GM23248 (cell line): ENCODE results near the gene PARD3B. TPM values are rescaled to one million over a fixed set of nuclear protein-coding genes. Genes with fewer than 3 reads are reported as not detected.

Source experiments
- DNase-seq: peaks from one replicate; pipeline ENCODE4 v3.0.0-alpha.2; 2015
- H2AFZ ChIP-seq: fragments of 200-600 bp; sonication (generic); 2 replicates; pipeline ENCODE4 v1.6.1; 2016; ENCODE audit warnings: antibody characterized with exemption
- H3F3A ChIP-seq: fragments of 200-600 bp; sonication (generic); 2 replicates; pipeline ENCODE4 v1.6.1; 2016; ENCODE audit warnings: mild to moderate bottlenecking, antibody characterized with exemption, mixed run types; ENCODE audit not compliant: insufficient read depth
- H3K27ac ChIP-seq: fragments of 200-600 bp; sonication (generic); 2 replicates; pipeline ENCODE4 v1.5.1; 2016; ENCODE audit warnings: mild to moderate bottlenecking
- H3K27me3 ChIP-seq: fragments of 200-600 bp; sonication (generic); replicated peaks from 2 replicates; pipeline ENCODE4 v1.6.1; 2016; ENCODE audit warnings: mild to moderate bottlenecking; ENCODE audit not compliant: insufficient read depth
- H3K36me3 ChIP-seq: fragments of 200-600 bp; sonication (generic); 2 replicates; pipeline ENCODE4 v1.6.1; 2016; ENCODE audit warnings: low read depth, mild to moderate bottlenecking
- H3K4me1 ChIP-seq: fragments of 200-600 bp; sonication (generic); 2 replicates; pipeline ENCODE4 v1.6.1; 2016; ENCODE audit warnings: mild to moderate bottlenecking; ENCODE audit not compliant: insufficient read depth
- H3K4me2 ChIP-seq: fragments of 200-600 bp; sonication (generic); one replicate; pipeline ENCODE4 v1.6.1; 2016; ENCODE audit warnings: mild to moderate bottlenecking; ENCODE audit not compliant: unreplicated experiment
- H3K4me3 ChIP-seq: fragments of 200-600 bp; sonication (generic); 2 replicates; pipeline ENCODE4 v1.5.1; 2016; ENCODE audit warnings: mild to moderate bottlenecking
- H3K79me2 ChIP-seq: fragments of 200-600 bp; sonication (generic); 2 replicates; pipeline ENCODE4 v1.6.1; 2016; ENCODE audit warnings: mild to moderate bottlenecking; ENCODE audit not compliant: insufficient read depth
- H3K9ac ChIP-seq: fragments of 200-600 bp; sonication (generic); 2 replicates; pipeline ENCODE4 v1.6.1; 2016; ENCODE audit warnings: mild to moderate bottlenecking
- H3K9me2 ChIP-seq: fragments of 200-600 bp; sonication (generic); 2 replicates; pipeline ENCODE4 v1.6.1; 2016; ENCODE audit warnings: mixed run types, mild to moderate bottlenecking, moderate library complexity; ENCODE audit not compliant: insufficient read depth
- H3K9me3 ChIP-seq: fragments of 200-600 bp; sonication (generic); one replicate; pipeline ENCODE4 v1.6.1; 2017; ENCODE audit warnings: low read depth
- H4K20me1 ChIP-seq: fragments of 200-600 bp; sonication (generic); 2 replicates; pipeline ENCODE4 v1.6.0; 2016; ENCODE audit not compliant: insufficient read depth
- EZH2 ChIP-seq: fragments of 200-600 bp; sonication (generic); IDR thresholded peaks from 2 replicates; pipeline ENCODE4 v1.6.1; 2018; ENCODE audit warnings: antibody characterized with exemption, mild to moderate bottlenecking; ENCODE audit not compliant: insufficient read depth, poor library complexity, severe bottlenecking
- EZH2phosphoT487 ChIP-seq: fragments of 200-600 bp; sonication (generic); IDR thresholded peaks from 2 replicates; pipeline ENCODE4 v1.6.1; 2018; ENCODE audit warnings: antibody characterized with exemption, moderate library complexity, mild to moderate bottlenecking, low read depth; ENCODE audit not compliant: insufficient read depth
- WGBS, 2 experiments: methylation state at CpG; one replicate each; pipeline ENCODE4 v1.1.6; 2015 to 2017; ENCODE audit warnings: low lambda C conversion rate in 2 of 2, low coverage in 1 of 2; ENCODE audit errors: missing lambda C conversion rate in 2 of 2; 5-methylcytosine and 5-hydroxymethylcytosine counted together
- in situ Hi-C: fragments of 300-500 bp; cut with MboI; formaldehyde crosslinking; loops from 2 replicates; pipeline ENCODE4 v1.15.0; 2020
- polyA plus RNA-seq: library from polyadenylated mRNA; unstranded; fragments of >200 nt; fragmentation: Nextera tagmentation; extraction: Ambion mirVana; gene quantifications from 2 replicates; pipeline ENCODE4 v1.2.1, GENCODE V29; 2016
- total RNA-seq: library from RNA; depleted of rRNA; stranded (reverse); fragments of >200 nt; shearing (Covaris generic); gene quantifications from 2 replicates; pipeline ENCODE4 v1.2.3, GENCODE V29; 2014

Gene PARD3B
- total and polyA plus RNA-seq, 2 experiments from 2014 or later: 2.5 to 6.9 TPM

- H3F3A ChIP-seq: no peaks in the 10 kb centered on the region
- no peak for TF ChIP-seq EZH2phosphoT487
- no peak for TF ChIP-seq EZH2
- WGBS, 2 experiments: 76 to 81% methylated on average over 3 of the region's 3 CpGs
- H3K4me1 ChIP-seq: no peaks in the 10 kb centered on the region
- H3K27ac ChIP-seq: no peak overlapping the region
- DNase-seq: no peak
- no peaks in the 10 kb centered on the region for H3K36me3 ChIP-seq
- H4K20me1 ChIP-seq: no peaks in the 10 kb centered on the region
- H3K9me2 ChIP-seq: no peaks in the 10 kb centered on the region
- H3K4me2 ChIP-seq: no peak overlapping the region
- in situ Hi-C loops: no loop called here
- H3K27me3 ChIP-seq: no peaks in the 10 kb centered on the region
- no peaks in the 10 kb centered on the region for H3K79me2 ChIP-seq
- H2AFZ ChIP-seq: no peak overlapping the region
- no peak overlapping the region for H3K9ac ChIP-seq
- no peaks in the 10 kb centered on the region for H3K9me3 ChIP-seq
- no peak overlapping the region for H3K4me3 ChIP-seq
These were observed 443.6 kb downstream of the PARD3B start for GRCh38 chr2:204988836-204989235.

- no peaks in the 10 kb centered on the region for H3K79me2 ChIP-seq
- H3K9me3 ChIP-seq: no peaks in the 10 kb centered on the region
- H3K4me3 ChIP-seq: no peak overlapping the region
- no peak overlapping the region for H3K9ac ChIP-seq
- no peaks in the 10 kb centered on the region for H4K20me1 ChIP-seq
- H3K36me3 ChIP-seq: no peaks in the 10 kb centered on the region
- 89 to 92% methylated on average over 1 of the region's 1 CpG for WGBS, 2 experiments
- in situ Hi-C loops: no loop called here
- H3F3A ChIP-seq: no peaks in the 10 kb centered on the region
- no peak overlapping the region for H3K4me2 ChIP-seq
- H3K27ac ChIP-seq: no peak overlapping the region
- H2AFZ ChIP-seq: no peak overlapping the region
- H3K9me2 ChIP-seq: no peaks in the 10 kb centered on the region
- DNase-seq: no peak
- TF ChIP-seq EZH2phosphoT487: no peak
- no peaks in the 10 kb centered on the region for H3K4me1 ChIP-seq
- H3K27me3 ChIP-seq: no peaks in the 10 kb centered on the region
These were observed 444.6 kb downstream of the PARD3B start for GRCh38 chr2:204989877-204990276.

GRCh38 chr2:205001300-205001966 is 456.2 kb downstream of the PARD3B start:
- H2AFZ ChIP-seq: no peak overlapping the region
- H3K36me3 ChIP-seq: no peaks in the 10 kb centered on the region
- no peak overlapping the region for H3K9ac ChIP-seq
- H3K79me2 ChIP-seq: no peaks in the 10 kb centered on the region
- H3K9me2 ChIP-seq: no peaks in the 10 kb centered on the region
- no peaks in the 10 kb centered on the region for H3K9me3 ChIP-seq
- H3K4me1 ChIP-seq: no peaks in the 10 kb centered on the region
- H3K4me3 ChIP-seq: no peak overlapping the region
- no peaks in the 10 kb centered on the region for H4K20me1 ChIP-seq
- H3K27me3 ChIP-seq: no peaks in the 10 kb centered on the region
- no peak for DNase-seq
- H3F3A ChIP-seq: no peaks in the 10 kb centered on the region
- H3K4me2 ChIP-seq: no peak overlapping the region
- 81% methylated on average over 8 of the region's 8 CpGs for WGBS, 2 experiments
- in situ Hi-C loops: no loop called here
- no peak for TF ChIP-seq EZH2phosphoT487
- no peak for TF ChIP-seq EZH2
- no peak overlapping the region for H3K27ac ChIP-seq

DNA sequence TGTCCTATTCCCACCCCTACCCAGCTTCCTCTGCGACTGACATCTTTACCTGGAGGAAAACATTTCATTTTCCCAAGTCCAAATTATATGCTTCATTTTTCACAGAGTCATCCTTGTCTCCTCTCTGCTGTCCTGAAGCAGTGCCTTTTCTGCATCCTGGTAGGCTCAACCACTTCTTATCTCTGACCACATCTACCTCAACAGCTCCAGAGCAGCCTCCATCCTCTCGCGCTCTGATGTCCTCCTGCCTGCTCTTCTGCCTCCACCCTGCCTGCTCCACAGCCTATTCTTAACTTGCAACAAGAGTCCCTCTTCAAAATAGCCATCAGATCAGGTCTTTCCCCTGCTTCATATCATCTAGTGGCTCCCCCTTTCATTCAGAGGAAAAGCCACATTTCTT is 457.1 kb downstream of the PARD3B start:
- Histone ChIP-seq H3K4me2 (no peak overlapping the region), H3F3A (no peaks in the 10 kb centered on the region), H3K4me1 (no peaks in the 10 kb centered on the region), H3K9me3 (no peaks in the 10 kb centered on the region), H3K4me3 (no peak overlapping the region), H3K79me2 (no peaks in the 10 kb centered on the region), H3K9me2 (no peaks in the 10 kb centered on the region), H2AFZ (no peak overlapping the region), H3K27me3 (no peaks in the 10 kb centered on the region), H3K27ac (no peak overlapping the region), H3K36me3 (no peaks in the 10 kb centered on the region), H3K9ac (no peak overlapping the region), H4K20me1 (no peaks in the 10 kb centered on the region)
- no peak for DNase-seq
- in situ Hi-C loops: no loop called here
- 95 to 99% methylated on average over 3 of the region's 3 CpGs for WGBS, 2 experiments
- no peak for TF ChIP-seq EZH2
- no peak for TF ChIP-seq EZH2phosphoT487

GRCh38 chr2:205003288-205003687 is 458.0 kb downstream of the PARD3B start:
- Histone ChIP-seq H3F3A (no peaks in the 10 kb centered on the region), H3K27ac (no peak overlapping the region), H3K9me3 (no peaks in the 10 kb centered on the region), H3K9ac (no peak overlapping the region), H3K27me3 (no peaks in the 10 kb centered on the region), H3K4me2 (no peak overlapping the region), H2AFZ (no peak overlapping the region), H3K36me3 (no peaks in the 10 kb centered on the region), H4K20me1 (no peaks in the 10 kb centered on the region), H3K4me1 (no peaks in the 10 kb centered on the region), H3K79me2 (no peaks in the 10 kb centered on the region), H3K9me2 (no peaks in the 10 kb centered on the region), H3K4me3 (no peak overlapping the region)
- 92 to 93% methylated on average over 4 of the region's 4 CpGs for WGBS, 2 experiments
- DNase-seq: no peak
- no peak for TF ChIP-seq EZH2phosphoT487
- no peak for TF ChIP-seq EZH2
- in situ Hi-C loops: no loop called here
